Panc1 (cell line): ENCODE results near the gene TGFB3.

Source experiments
- CTCF ChIP-seq: fragments of 450-650 bp; IDR thresholded peaks from 2 replicates; pipeline ENCODE4 v1.5.1; 2017; ENCODE audit warnings: mild to moderate bottlenecking
- POLR2AphosphoS5 ChIP-seq: IDR thresholded peaks from 2 replicates; pipeline ENCODE4 v1.6.1; 2012; ENCODE audit warnings: mild to moderate bottlenecking, low read depth, low read length, moderate library complexity
- TF ChIP-seq, protein P1 (sequence below), 2 experiments: IDR thresholded peaks; 2 replicates each; pipeline ENCODE4 v1.6.1; 2011 to 2012; ENCODE audit warnings: low read depth in 2 of 2, control low read depth in 1 of 2, low read length in 1 of 2, mild to moderate bottlenecking in 1 of 2, moderate library complexity in 1 of 2; ENCODE audit not compliant: insufficient read depth in 1 of 2

DNA sequence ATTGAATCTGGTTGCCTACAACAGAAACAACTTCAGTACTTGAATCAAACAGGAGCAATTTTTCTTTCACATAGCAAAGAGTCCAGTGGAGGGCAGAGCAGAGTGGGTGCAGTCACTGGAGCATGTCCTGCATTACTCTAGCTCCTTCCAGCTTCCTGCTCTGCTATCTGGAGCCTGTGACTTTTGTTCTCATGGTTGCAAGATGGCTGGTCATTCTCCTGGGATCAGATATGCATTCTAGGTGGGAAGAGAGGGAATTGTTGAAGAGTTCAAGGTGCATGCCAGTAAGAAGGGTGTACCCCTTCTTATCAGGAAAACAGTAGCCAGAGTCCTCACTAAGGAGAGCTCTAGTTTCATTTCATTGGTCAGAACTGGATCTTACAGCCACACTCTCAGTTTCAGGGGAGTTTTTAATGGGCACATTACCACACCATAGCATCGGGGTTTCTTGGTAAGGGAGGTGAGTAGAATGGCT, 11.8 kb upstream of the TGFB3 start:
- TF ChIP-seq CTCF, result peak; percentile 4; the same call in 1 of the 2 replicates
- no peak for TF ChIP-seq POLR2AphosphoS5
- TF ChIP-seq, protein P1, sequence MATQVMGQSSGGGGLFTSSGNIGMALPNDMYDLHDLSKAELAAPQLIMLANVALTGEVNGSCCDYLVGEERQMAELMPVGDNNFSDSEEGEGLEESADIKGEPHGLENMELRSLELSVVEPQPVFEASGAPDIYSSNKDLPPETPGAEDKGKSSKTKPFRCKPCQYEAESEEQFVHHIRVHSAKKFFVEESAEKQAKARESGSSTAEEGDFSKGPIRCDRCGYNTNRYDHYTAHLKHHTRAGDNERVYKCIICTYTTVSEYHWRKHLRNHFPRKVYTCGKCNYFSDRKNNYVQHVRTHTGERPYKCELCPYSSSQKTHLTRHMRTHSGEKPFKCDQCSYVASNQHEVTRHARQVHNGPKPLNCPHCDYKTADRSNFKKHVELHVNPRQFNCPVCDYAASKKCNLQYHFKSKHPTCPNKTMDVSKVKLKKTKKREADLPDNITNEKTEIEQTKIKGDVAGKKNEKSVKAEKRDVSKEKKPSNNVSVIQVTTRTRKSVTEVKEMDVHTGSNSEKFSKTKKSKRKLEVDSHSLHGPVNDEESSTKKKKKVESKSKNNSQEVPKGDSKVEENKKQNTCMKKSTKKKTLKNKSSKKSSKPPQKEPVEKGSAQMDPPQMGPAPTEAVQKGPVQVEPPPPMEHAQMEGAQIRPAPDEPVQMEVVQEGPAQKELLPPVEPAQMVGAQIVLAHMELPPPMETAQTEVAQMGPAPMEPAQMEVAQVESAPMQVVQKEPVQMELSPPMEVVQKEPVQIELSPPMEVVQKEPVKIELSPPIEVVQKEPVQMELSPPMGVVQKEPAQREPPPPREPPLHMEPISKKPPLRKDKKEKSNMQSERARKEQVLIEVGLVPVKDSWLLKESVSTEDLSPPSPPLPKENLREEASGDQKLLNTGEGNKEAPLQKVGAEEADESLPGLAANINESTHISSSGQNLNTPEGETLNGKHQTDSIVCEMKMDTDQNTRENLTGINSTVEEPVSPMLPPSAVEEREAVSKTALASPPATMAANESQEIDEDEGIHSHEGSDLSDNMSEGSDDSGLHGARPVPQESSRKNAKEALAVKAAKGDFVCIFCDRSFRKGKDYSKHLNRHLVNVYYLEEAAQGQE (IDR thresholded peaks at IDR 0.05; ENCODE audit: insufficient read depth in 1 of 2, low read depth in 2 of 2, low read length in 1 of 2), result no peak
